Activated CD8-positive, alpha-beta memory T cell treated with anti-CD3 and anti-CD28 coated beads for 36 hours (primary cell): ENCODE data around the gene CLCN3. TPM values are rescaled to one million over a fixed set of nuclear protein-coding genes. Genes with fewer than 3 reads are reported as not detected.
"Not testable (repeated sequence)": the region's sequence is repeated elsewhere in the genome, so short reads cannot be mapped to it uniquely, and the experiment has no call there.

Source experiments
- CTCF ChIA-PET: fragments of 350-600 bp; sonication (Branson Sonifier 250); formaldehyde crosslinking; loops from one replicate; lab custom pipeline; 2021; ENCODE audit warnings: antibody characterized with exemption; lab: Charles Lee
- POLR2A ChIA-PET: fragments of 350-600 bp; sonication (Branson Sonifier 250); formaldehyde crosslinking; loops from one replicate; lab custom pipeline; 2021; ENCODE audit warnings: antibody characterized with exemption; lab: Charles Lee
- total RNA-seq, 2 experiments: library from RNA; stranded (reverse); gene quantifications; one replicate each; pipeline ENCODE4 v1.2.3, GENCODE V29; 2021

The CLCN3 gene
- total RNA-seq, 2 experiments from 2014 or later: 20.5 to 23.1 TPM

DNA sequence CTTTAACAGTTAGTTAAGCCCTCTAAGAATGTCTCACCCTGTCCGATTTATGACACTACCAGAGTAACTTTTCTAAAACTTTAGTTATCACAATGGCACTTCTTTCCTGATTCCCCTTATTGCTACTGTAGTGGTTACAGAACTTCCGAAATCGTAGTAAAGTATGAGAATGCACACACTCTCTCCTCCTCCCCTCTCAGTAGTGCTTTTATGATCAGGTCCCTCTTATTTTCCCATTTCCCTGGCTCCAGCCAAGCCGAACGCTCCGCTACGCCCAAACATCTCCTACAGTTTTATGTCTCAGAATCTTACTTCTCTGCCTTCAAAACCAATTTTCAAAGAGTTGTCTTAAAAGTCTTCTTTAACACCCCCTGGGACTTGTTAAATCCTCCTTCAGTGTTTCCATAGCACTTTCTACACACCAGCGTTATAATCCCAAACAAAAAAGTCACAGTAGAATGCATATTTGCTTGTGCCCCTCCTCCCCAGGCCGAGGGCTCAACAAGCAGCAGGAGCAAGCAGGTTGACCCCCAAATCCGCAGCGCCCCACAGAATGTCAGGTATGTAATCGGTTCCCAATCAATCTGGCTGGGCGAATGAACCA lies 136.7 kb downstream of the CLCN3 start:
- ChIA-PET CTCF (interaction anchor here (1.0 kb wide), 1 partner anchor 144 kb away, joined by 3 read pairs; no protein-coding TSS in a partner anchor), POLR2A (interaction anchor here (0.6 to 0.9 kb wide), 2 partner anchors 135 to 137 kb away, joined by 3 read pairs; partner anchors contain the start of gene CLCN3)

GRCh38 chr4:169757575-169758184 lies 137.3 kb downstream of the CLCN3 start, which contains the start of gene HPF1:
HPF1 (minus strand) TSS chr4:169757944; CDS start chr4:169757877, 67 bp downstream.
- ChIA-PET CTCF (interaction anchor here (1.0 kb wide), 1 partner anchor 145 kb away, joined by 3 read pairs; no protein-coding TSS in a partner anchor), POLR2A (interaction anchor here (0.6 to 0.9 kb wide), 2 partner anchors 136 to 138 kb away, joined by 3 read pairs; partner anchors contain the start of gene CLCN3)

DNA sequence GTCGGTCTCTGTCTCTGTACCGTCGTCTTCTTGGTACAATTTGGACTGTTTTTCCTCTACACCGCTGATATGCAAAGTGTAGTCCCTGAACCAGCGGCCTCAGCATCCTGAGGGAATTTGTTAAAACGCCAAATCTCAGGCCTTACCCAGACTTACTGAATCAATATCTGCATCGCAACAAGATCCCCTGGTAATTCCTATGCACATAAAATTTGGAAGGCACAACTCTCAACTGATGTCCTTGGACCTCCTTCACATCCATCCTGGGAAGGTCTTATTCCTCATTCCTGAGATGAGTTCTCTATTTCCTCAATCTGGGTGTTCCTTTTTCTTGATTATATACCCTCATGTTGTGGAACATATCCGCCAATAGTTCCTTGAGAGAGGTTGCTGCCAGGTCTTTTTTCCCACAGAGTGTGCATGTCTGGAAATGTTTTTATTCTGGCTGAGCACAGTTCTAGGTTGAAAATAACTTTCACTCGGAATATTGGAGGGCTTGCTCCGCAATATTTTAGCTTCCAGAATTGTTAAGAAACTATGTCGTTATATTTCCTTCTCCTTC lies 138.1 kb downstream of the CLCN3 start:
- ChIA-PET POLR2A (no interaction called here), CTCF (no interaction called here)

- ChIA-PET POLR2A (no interaction called here), CTCF (no interaction called here)
These were observed 141.5 kb downstream of the CLCN3 start for GRCh38 chr4:169761846-169762245.

DNA sequence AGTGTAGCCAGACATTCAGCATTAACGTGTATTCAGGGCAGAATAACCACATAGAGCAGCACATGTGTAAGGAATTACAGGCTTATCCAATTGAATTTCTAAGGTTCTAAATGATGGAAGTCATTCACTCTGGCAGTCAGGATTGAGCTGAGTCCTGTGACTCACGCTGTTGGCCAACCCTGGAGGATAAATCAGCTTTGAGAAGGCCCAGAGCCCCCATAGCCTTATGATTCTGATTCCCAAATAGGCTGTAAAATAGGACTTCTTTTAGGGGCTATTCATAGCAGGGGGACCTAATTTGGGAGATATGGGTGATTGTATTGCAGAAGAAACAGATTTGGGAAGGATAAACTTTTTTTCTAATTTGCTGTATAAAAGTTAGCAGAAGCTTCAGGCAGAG lies 145.5 kb downstream of the CLCN3 start:
- POLR2A ChIA-PET: no interaction called here
- CTCF ChIA-PET: no interaction called here

GRCh38 chr4:169766741-169767140 lies 146.4 kb downstream of the CLCN3 start:
- POLR2A ChIA-PET: no interaction called here
- CTCF ChIA-PET: no interaction called here

- ChIA-PET CTCF (no interaction called here), POLR2A (no interaction called here)
These were observed 148.0 kb downstream of the CLCN3 start for GRCh38 chr4:169768385-169768784.

DNA sequence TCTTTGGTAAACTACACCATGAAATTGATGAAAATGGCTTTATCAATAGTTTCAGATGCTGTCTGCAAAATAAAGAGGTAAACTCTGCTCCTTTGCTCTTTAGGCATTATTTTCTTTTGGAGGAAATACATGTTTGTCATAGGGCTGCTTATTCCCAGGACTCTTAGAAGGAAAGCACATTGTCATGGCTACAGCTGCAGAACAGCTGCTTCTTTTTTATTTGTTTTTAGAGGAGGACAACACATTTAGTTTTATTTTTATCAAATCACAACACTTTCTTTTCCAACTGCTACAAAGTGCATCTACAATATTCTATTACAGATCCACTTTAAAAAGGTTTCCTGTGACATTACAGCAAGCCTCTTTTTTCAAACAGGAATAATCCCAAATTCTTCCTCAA lies 150.0 kb downstream of the CLCN3 start:
- CTCF ChIA-PET: no interaction called here
- POLR2A ChIA-PET: no interaction called here

DNA sequence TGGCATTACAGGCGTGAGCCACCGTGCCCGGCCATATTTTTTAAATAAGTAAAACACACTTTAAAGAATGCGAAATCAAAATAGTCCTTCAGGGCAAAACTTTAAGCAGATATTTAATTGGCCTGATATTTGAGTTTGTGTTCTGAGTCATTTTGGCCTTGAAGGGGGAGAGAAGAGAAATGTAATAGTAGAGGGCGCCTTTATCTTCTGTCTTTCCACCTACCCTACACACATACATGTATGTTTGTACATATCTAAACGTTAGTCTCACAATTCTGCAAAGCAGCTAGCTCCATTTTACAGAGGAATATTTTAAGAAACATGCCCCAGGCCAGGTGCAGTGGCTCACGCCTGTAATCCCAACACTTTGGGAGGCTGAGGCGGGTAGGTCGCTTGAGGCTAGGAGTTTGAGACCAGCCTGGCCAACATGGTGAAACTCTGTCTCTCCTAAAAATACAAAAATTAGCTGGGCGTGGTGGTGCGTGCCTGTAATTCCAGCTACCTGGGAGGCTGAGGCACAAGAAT lies 151.2 kb downstream of the CLCN3 start:
- CTCF ChIA-PET, POLR2A ChIA-PET: not testable (repeated sequence)

Other genes starting within 250 kb of the CLCN3 start
- 10 to 100 TPM; 10.9 to 11.4 TPM for gene NEK1, start 8.0 kb upstream of the CLCN3 start, total RNA-seq
- 10 to 100 TPM; 27.9 to 28.7 TPM for gene HPF1, start 137.4 kb downstream of the CLCN3 start, total RNA-seq